ENCODE measurements around the gene LRRC66.

The LRRC66 gene

DNA sequence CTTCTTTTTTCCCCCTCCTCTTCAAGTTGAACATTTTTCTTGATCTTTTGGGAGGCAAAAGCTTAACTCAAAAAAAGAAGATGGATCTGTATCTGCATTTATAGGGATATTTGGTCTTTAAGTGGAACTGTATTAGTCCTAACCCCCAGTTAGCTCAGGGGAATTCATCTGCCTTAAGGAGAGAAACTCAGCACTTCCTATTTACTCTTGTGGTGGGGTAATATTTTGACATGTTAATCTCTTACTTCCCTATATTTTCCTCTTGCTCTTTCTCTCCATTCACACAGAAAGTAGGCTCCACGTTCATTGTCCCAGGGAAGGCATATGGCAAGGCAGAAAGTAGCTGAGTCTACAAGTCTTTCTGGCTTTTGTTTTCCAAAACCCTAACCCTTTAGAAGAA lies 5.3 kb downstream of the LRRC66 start:
- no peak for DNase-seq (ENCODE audit: low spot score)

DNA sequence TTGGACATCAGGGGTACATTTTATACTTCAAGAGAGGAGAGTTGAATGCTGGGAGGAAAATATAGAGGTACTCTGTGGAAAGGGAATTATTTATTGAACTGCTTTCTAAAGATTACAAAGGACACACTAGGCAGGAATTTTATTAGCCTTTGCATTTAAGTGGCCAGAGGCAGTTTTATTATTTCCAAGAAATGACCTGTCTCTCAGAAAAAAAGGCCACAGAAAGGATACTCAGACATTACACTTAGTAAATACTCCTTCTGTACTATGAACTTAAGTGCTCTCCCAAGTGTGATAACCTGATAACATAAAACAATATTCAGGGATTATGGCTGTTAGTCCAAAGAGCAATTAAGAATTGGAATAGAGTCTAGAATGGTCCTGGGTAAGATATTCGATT lies 7.5 kb downstream of the LRRC66 start:
- no peak for DNase-seq (ENCODE audit: low spot score)

DNA sequence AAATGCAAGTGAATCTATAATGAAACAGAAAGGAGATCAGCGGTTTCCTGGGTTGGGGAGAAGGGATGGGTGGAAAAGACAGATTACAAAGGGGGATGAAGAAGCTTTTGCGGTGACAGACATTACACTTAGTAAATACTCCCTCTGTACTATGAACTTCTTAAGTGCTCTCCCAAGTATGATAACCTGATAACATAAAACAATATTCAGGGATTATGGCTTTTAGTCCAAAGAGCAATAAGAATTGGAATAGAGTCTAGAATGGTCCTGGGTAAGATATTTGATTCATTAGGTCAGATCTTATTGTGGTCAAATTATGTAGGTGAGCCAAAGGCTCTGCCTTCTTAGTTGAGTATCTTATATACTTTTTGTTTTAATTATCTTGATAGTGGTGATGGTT lies 9.2 kb downstream of the LRRC66 start:
- no peak for DNase-seq (ENCODE audit: low spot score)

DNA sequence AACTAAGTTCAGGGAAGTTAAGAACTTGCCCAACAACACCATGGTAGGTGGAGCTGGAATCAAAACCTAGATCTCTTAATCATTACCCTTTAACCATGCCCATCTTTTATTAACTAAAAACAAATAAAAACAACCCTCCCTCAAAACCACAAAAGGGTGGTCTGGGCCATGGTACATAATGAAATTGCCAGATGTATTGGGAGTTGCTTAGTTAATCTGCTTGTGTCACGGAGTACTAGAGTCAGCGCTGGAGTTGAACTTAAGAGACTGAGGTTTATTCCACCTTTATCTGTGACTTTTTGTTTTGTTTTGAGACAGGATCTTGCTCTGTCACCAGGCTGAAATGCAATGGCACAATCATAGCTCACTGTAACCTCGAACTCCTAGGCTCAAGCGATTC lies 13.3 kb downstream of the LRRC66 start:
- no peak for DNase-seq (ENCODE audit: low spot score)

DNA sequence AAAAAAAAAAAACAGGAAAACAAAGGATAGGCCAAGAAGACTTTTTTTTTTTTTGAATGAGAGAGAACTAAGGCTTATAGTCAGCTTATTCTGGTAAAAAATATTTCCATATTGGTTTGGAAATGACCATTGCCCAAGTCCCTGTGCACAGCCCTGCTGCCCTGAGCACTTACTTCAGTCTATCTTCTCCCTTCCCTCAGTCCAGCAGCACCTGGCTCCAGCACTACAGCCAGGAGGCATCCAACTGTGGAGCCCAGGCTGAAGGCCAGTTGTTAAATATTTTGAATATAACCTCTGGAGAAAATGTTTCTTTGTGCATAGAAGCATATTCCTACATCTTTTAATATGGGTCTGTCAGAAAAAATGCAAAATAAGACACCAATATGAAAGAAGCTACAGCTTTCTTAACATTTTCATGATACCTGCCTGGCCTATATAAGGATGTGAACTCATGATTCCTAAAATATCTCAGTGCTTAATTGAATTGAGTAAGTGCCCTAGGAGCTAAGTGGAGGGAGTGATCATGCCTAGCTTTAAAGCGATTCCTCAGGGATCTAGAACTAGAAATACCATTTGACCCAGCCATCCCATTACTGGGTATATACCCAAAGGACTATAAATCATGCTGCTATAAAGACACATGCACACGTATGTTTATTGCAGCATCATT lies 14.4 kb downstream of the LRRC66 start:
- DNase-seq (ENCODE audit: low spot score): no peak

DNA sequence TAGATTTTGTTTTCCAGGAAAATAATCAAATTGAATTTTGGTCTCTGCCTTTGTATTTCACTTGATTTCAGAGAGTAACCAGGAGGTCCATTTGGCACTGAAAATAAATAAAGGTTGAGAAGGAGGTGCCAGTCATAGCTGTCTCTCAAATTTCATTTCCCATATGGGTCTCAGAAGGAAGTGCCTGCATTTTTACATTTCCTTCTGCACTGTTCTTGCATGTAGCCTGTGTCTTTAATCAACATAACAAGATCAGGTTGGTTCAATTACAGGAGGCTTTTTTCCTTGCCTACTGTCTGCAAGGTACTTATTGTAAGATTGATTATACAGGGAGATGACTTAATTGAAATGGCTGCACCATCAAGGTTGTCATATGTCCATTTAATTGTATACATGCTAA lies 15.7 kb downstream of the LRRC66 start:
- DNase-seq (ENCODE audit: low spot score): no peak

DNA sequence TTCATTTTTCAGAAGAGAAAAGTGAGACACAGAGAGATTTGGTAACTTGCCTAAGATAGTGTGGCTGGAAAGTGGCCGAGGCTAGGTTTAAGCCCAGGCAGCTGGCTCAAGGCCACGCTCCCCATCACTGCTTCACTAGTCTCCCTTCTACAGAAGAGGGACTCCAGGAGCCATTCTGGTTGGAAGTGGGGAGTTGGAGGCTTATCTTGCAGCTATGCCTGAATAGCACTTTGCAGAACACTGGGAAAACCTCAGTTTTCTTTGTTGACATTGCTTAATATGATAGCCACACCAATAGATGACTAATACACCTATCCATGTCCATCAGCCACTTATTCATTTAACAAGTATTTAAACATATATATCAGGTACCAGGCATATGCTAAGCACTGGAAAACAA lies 18.5 kb downstream of the LRRC66 start:
- DNase-seq (ENCODE audit: low spot score): no peak

DNA sequence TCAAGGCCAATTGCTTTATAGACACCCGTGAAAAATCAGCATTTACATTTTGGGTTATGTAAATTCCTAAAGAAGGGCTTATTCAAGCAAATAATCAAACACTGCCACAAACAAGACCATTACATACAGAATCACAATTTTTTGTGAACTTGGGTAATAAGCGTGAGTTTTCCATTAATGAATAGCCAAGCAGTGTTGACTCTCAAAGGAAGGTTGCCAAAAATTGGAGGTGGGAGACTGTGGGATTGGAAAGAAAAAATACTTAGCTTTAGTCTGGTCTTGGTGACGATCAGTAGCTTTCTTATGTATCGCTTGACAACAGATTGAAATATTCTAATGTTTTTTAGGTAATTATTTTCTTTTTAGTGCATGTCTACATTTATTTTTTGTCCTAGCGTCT lies 20.9 kb downstream of the LRRC66 start:
- no peak for DNase-seq (ENCODE audit: low spot score)

DNA sequence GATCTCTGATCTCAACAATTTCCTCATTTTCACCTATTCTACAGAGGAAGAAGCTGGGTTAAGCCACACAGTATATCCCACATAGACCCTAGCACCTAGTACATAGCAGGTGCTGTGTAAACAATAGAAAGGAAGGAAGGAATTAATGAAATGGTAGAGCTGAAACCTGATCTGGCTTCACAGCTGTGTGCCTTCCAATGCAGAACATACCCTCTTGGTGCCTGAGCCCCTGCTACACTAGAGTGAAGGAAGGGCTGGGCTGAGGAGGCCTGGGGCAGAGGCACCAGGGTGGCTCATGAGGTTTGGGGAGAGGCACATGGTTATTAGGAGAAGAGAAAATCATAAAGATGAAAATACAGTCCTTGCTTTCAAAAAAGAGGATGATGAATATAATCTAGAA lies 21.3 kb downstream of the LRRC66 start:
- DNase-seq (ENCODE audit: low spot score): no peak

DNA sequence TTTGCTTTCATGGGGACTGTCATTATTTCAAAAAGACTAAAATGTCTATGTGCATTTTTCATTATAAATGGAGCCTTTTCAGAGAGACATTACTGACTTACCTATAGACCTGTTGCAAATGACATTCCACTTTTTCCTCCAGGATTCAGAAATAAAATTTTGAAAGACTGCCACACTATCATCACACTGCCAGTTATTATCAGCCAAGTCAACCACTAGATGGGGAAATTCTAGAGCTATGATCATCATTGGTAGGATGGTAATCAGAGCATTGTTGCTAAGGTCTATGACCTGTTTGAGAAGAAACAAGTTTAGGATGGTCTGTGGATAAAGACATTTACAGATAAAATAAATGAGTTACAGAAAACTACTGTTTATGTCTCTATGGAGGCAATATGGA lies 22.5 kb downstream of the LRRC66 start:
- DNase-seq (ENCODE audit: low spot score): no peak

DNA sequence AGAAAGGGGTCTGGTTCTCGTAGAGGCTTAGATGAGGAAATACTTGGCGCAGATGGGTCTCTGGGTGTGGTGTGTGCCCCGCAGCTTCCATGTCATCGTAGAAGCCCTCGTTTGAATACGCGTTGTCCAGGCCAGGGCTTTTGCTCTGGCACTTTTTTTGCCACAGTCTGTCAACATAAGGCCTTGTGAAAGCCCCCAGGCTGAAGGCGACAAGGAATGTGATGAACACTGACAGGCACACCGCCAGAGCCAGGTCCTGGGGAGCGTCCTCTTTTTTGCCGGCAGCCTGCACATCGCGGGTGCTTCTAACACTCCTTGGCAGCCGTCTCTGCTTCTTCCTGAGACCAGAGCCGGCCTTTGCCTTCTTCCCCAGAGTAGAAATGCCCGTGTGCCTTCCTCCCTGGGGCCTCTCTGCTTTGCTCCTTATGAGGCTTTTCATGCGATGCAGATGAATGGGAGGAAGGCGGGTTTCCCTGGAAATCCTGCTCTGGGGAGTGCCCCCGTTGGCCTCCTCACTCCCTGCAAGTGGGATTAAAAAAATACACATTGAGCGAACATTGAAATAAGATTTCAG lies 24.4 kb downstream of the LRRC66 start:
- DNase-seq (ENCODE audit: low spot score): no peak

DNA sequence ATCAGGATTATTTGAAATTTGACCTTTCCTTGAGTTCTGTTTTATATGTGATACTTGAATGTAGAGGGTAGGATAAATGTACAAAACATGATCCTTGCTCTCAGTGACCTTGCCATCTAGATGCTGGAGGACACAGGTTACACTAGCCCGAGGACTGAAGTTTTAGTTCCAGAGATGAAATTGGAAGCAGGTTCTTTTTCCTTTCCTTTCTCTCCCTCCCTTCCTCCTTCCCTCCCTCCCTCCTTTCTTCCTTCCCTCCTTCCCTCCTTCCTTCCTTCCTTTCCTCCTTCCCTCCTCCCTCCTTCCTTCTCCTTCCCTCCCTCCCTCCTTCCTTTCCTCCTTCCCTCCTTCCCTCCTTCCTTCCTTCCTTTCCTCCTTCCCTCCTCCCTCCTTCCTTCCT lies 54.3 kb downstream of the LRRC66 start:
- no peak for DNase-seq (ENCODE audit: low spot score)

DNA sequence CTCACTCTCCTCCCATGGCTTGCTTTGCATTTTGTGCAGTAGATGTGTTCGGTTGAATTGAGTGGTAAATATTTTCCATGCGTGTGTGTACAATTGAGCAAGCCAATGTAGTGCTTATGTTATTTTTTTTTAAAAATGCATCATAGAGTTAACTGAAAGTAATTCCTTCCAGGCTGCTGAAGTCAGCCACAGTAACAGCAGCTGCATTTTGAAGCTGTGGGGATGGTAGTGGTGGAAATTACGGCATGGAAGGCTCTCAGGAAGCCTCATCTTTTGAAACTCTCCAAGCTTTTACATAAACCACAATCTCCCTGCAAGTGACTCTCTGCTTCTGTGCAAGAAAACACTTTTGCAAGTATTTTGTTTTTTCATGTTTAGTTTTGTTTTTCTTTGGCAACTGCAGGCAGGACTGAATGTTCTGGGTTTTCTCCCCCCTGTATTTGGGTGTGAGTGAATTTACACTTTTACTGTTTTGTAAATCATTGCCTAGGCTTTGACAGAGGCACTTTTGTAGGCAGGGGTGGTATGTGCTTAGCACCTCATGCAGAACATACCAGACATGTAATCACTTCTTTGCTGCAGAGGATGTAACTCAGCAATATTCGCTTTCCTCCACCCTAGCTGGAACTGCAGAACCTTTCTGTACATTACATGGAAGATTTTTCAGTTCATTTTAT lies 56.2 kb downstream of the LRRC66 start:
- DNase-seq (ENCODE audit: low spot score): no peak

DNA sequence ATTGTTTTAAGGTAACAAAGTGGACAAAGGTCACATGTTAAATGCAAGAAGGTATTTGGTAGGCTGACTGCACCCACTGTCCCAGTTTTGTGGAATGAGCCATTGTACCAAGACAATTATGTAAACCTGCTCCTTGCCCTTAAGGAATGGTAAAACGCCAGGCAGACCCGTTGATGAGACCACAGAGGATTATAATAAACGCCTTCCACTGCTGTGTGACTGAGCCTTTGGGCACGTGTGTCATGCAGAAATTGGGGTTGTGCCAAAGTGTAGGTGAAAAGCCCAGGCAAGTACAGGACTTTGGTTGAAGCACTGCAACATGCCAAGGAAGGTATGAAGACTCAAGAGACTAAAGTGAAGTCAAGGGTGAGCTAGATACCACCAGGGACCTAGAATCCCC lies 59.7 kb downstream of the LRRC66 start:
- DNase-seq (ENCODE audit: low spot score): no peak

DNA sequence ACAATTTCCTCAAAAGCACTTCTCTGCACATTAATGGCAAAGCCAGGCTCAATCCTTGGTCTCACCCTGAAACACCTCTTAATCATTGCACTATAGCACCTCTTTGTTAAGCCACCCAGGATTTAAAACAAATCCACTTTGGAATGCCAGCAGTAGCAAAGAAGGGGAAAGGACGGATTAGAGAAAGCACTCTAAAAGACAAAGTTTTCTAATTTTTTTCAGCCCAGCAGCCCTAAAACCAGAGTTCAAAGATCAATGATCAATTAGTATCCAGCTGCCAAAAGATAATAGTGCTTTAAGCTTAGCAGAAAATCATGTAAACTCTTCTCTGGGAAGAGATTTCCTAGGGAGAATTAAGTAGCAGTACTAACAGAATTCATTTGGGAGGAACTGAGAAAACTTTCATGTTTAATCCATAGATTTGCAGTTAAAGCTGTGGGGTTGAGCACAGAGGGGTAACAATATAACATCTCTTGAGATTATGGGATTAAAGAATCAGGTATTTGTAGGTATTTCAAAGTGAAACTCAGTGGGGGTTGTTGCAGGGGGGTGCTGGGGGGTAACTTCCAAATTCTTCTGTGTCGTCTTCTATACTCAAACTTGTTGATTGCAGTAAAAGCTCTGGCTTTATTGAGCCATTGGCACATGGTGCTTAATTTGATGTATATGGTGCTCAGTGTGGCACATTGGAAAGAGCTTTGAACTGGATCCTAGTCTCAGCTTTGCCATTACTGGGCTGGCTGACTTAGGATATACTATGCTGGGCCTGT lies 61.8 kb downstream of the LRRC66 start:
- no peak for DNase-seq (ENCODE audit: low spot score)
